PC-9 (cell line): Measurements from ENCODE around the gene COMMD1. TPM values are rescaled to one million over a fixed set of nuclear protein-coding genes. Genes with fewer than 3 reads are reported as not detected.
"Not testable (repeated sequence)": the region's sequence is repeated elsewhere in the genome, so short reads cannot be mapped to it uniquely, and the experiment has no call there.

Experiments
- BruUV-seq: library from RNA; stranded (reverse); fragments of 400-500 nt; replicated peaks from 2 replicates; lab custom pipeline; 2021; lab: Mats Ljungman, UMichigan
- CTCF ChIA-PET: fragments of 300-600 bp; sonication (Branson Sonifier 250); formaldehyde crosslinking; loops from one replicate; lab custom pipeline; 2022; ENCODE audit warnings: antibody characterized with exemption; lab: Charles Lee
- POLR2A ChIA-PET: fragments of 300-600 bp; sonication (Branson Sonifier 250); formaldehyde crosslinking; loops from one replicate; lab custom pipeline; 2022; ENCODE audit warnings: antibody characterized with exemption; ENCODE audit not compliant: unreplicated experiment; lab: Charles Lee
- DNase-seq, 2 experiments: peaks; one replicate each; pipeline versions ENCODE4 v3.0.0 to v3.0.0-alpha.2; 2015 to 2022; ENCODE audit warnings: mixed read lengths in 1 of 2
- H2AFZ ChIP-seq: fragments of 200-600 bp; sonication (generic); 2 replicates; pipeline ENCODE4 v1.8.1; 2017; ENCODE audit warnings: antibody characterized with exemption
- H3F3A ChIP-seq: fragments of 200-600 bp; sonication (generic); 2 replicates; pipeline ENCODE4 v1.8.1; 2017; ENCODE audit warnings: antibody characterized with exemption, mild to moderate bottlenecking, low read depth; ENCODE audit not compliant: insufficient read depth
- H3K27ac ChIP-seq: fragments of 200-600 bp; sonication (generic); 2 replicates; pipeline ENCODE4 v1.6.1; 2016; ENCODE audit warnings: mixed run types
- H3K27me3 ChIP-seq: fragments of 200-600 bp; sonication (generic); 2 replicates; pipeline ENCODE4 v1.6.1; 2016; ENCODE audit warnings: low read depth, mixed run types; ENCODE audit not compliant: insufficient read depth
- H3K36me3 ChIP-seq: fragments of 200-600 bp; sonication (generic); 2 replicates; pipeline ENCODE4 v1.6.1; 2016; ENCODE audit warnings: low read depth, mixed run types
- H3K4me1 ChIP-seq: fragments of 200-600 bp; sonication (generic); replicated peaks from 2 replicates; pipeline ENCODE4 v1.6.1; 2016; ENCODE audit warnings: mixed run types; ENCODE audit not compliant: insufficient read depth
- H3K4me2 ChIP-seq: fragments of 200-600 bp; sonication (generic); 2 replicates; pipeline ENCODE4 v1.6.1; 2017; ENCODE audit warnings: mixed run types
- H3K4me3 ChIP-seq: fragments of 200-600 bp; sonication (generic); 2 replicates; pipeline ENCODE4 v1.6.1; 2016; ENCODE audit warnings: mixed run types
- H3K79me2 ChIP-seq: fragments of 200-600 bp; sonication (generic); 2 replicates; pipeline ENCODE4 v1.6.1; 2017; ENCODE audit warnings: low read depth, mixed run types
- H3K9me2 ChIP-seq: fragments of 200-600 bp; sonication (generic); 2 replicates; pipeline ENCODE4 v1.8.1; 2017; ENCODE audit warnings: mild to moderate bottlenecking; ENCODE audit not compliant: insufficient read depth
- H3K9me3 ChIP-seq: fragments of 200-600 bp; sonication (generic); 2 replicates; pipeline ENCODE4 v1.8.1; 2016; ENCODE audit warnings: low read depth; ENCODE audit not compliant: insufficient read depth
- H4K20me1 ChIP-seq: fragments of 200-600 bp; sonication (generic); 2 replicates; pipeline ENCODE4 v1.8.1; 2017; ENCODE audit not compliant: insufficient read depth
- CTCF ChIP-seq: fragments of 200-600 bp; sonication (generic); conservative IDR thresholded peaks from 2 replicates; pipeline ENCODE4 v1.6.1; 2017; ENCODE audit warnings: mixed run types, antibody characterized with exemption, mild to moderate bottlenecking, moderate library complexity
- EZH2 ChIP-seq: fragments of 200-600 bp; sonication (generic); IDR thresholded peaks from 2 replicates; pipeline ENCODE4 v1.8.0; 2017; ENCODE audit warnings: antibody characterized with exemption, low read depth
- intact Hi-C: fragments of 100-400 bp; cut with micrococcal nuclease; formaldehyde crosslinking; loops from one replicate; pipeline ENCODE4 v1.10.0; 2022; ENCODE audit not compliant: unreplicated experiment
- total RNA-seq: library from RNA; stranded (reverse); gene quantifications from 2 replicates; pipeline ENCODE4 v1.2.3, GENCODE V29; 2021

COMMD1 gene
- total RNA-seq, 1 experiment from 2014 or later: 16.3 TPM

- H3K4me1 ChIP-seq: no peaks in the 10 kb centered on the region
- ChIA-PET POLR2A (no interaction called here), CTCF (no interaction called here)
- no peak overlapping the region for H3K4me2 ChIP-seq
- TF ChIP-seq CTCF (no peak), EZH2 (no peak)
- BruUV-seq: no TSS peak
- no peaks in the 10 kb centered on the region; the same call in 1 of the 2 replicates for H3F3A ChIP-seq
- no peak overlapping the region for H3K4me3 ChIP-seq
- no peaks in the 10 kb centered on the region for H3K27me3 ChIP-seq
- H3K27ac ChIP-seq: no peak overlapping the region
- DNase-seq: no peak
- no peaks in the 10 kb centered on the region for H4K20me1 ChIP-seq
- H3K79me2 ChIP-seq: no peaks in the 10 kb centered on the region
- no peaks in the 10 kb centered on the region for H3K9me3 ChIP-seq
- no peaks in the 10 kb centered on the region for H3K36me3 ChIP-seq
- H2AFZ ChIP-seq: no peak overlapping the region
- intact Hi-C loops: no loop called here
- no peaks in the 10 kb centered on the region for H3K9me2 ChIP-seq
Observed at GRCh38 chr2:62116983-62117382, 211.5 kb downstream of the COMMD1 start.

- Histone ChIP-seq H3K9me2 (no peaks in the 10 kb centered on the region), H3K4me1 (no peaks in the 10 kb centered on the region), H4K20me1 (no peaks in the 10 kb centered on the region), H3K9me3 (no peaks in the 10 kb centered on the region), H3K36me3 (no peaks in the 10 kb centered on the region), H2AFZ (no peak overlapping the region), H3K4me3 (no peak overlapping the region), H3F3A (no peaks in the 10 kb centered on the region; the same call in 1 of the 2 replicates), H3K27me3 (no peaks in the 10 kb centered on the region), H3K27ac (no peak overlapping the region), H3K4me2 (no peak overlapping the region), H3K79me2 (no peaks in the 10 kb centered on the region)
- intact Hi-C loops: no loop called here
- no peak for TF ChIP-seq CTCF
- TF ChIP-seq EZH2: no peak
- no peak for DNase-seq
- BruUV-seq: no TSS peak
- CTCF ChIA-PET: no interaction called here
- POLR2A ChIA-PET: no interaction called here
Observed at GRCh38 chr2:62118160-62118559, 212.7 kb downstream of the COMMD1 start.

DNA sequence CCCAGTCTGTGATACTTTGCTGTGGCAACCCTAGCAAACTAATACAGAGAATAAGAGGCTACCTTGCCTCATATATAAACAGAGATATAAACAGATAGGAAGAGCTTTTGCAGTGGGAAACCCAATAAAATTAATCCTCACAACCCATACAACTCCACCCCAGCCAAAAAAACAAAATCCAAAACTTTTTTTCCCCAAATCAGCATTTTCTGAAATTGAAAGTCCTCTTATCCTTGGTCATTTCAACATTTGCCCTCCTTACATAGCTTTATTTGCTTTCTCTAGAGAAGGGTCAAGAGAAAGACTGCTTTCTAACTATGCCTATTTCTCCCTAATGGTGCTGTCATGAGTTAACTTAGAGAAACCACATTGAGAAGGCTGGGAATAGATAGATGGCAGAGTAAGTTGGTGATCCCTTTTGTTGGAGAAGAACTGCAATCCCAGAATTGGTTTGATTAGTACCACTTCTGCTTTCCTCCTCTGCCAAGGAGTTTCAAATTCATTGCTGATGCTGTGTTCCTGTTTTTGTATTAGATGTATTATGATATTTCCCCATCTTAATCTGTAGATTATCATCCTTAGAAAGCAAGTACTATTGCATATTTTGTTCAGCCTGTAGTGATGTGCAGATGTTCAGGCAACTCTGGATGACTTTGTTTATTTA is 214.0 kb downstream of the COMMD1 start:
- Histone ChIP-seq H3K4me1 (no peaks in the 10 kb centered on the region), H3K27ac (no peak overlapping the region), H3K36me3 (no peaks in the 10 kb centered on the region), H3F3A (no peaks in the 10 kb centered on the region; the same call in 1 of the 2 replicates), H3K9me2 (no peaks in the 10 kb centered on the region), H4K20me1 (no peaks in the 10 kb centered on the region), H2AFZ (no peak overlapping the region), H3K79me2 (no peaks in the 10 kb centered on the region), H3K4me3 (no peak overlapping the region), H3K4me2 (no peak overlapping the region), H3K9me3 (no peaks in the 10 kb centered on the region), H3K27me3 (no peaks in the 10 kb centered on the region)
- ChIA-PET POLR2A (no interaction called here), CTCF (no interaction called here)
- TF ChIP-seq EZH2: no peak
- TF ChIP-seq CTCF: no peak
- no TSS peak for BruUV-seq
- intact Hi-C loops: no loop called here
- no peak for DNase-seq

- BruUV-seq, POLR2A ChIA-PET, H3K4me2 ChIP-seq, H2AFZ ChIP-seq, DNase-seq, H4K20me1 ChIP-seq, H3K9me3 ChIP-seq, H3K27me3 ChIP-seq, H3K27ac ChIP-seq, H3K4me3 ChIP-seq, H3K79me2 ChIP-seq, intact Hi-C loops, H3K36me3 ChIP-seq, CTCF ChIA-PET, H3K9me2 ChIP-seq, H3K4me1 ChIP-seq, H3F3A ChIP-seq: not testable (repeated sequence)
Observed at GRCh38 chr2:62126239-62126638, 220.8 kb downstream of the COMMD1 start.
